Stimulated activated CD8-positive, alpha-beta memory T cell treated with anti-CD3 and anti-CD28 coated beads, Interleukin-7, amount 100 ng/mL, for 48 hours (primary cell): ENCODE results near the gene KCNJ8.
"Not testable (repeated sequence)": the region's sequence is repeated elsewhere in the genome, so short reads cannot be mapped to it uniquely, and the experiment has no call there.

Source experiments
- DNase-seq, 2 donors: peaks; one replicate each; pipeline ENCODE4 v3.0.0-alpha.2; 2020; ENCODE audit warnings: low read depth in 1 of 2; ENCODE audit errors: extremely low read depth in 1 of 2

The KCNJ8 gene

DNA sequence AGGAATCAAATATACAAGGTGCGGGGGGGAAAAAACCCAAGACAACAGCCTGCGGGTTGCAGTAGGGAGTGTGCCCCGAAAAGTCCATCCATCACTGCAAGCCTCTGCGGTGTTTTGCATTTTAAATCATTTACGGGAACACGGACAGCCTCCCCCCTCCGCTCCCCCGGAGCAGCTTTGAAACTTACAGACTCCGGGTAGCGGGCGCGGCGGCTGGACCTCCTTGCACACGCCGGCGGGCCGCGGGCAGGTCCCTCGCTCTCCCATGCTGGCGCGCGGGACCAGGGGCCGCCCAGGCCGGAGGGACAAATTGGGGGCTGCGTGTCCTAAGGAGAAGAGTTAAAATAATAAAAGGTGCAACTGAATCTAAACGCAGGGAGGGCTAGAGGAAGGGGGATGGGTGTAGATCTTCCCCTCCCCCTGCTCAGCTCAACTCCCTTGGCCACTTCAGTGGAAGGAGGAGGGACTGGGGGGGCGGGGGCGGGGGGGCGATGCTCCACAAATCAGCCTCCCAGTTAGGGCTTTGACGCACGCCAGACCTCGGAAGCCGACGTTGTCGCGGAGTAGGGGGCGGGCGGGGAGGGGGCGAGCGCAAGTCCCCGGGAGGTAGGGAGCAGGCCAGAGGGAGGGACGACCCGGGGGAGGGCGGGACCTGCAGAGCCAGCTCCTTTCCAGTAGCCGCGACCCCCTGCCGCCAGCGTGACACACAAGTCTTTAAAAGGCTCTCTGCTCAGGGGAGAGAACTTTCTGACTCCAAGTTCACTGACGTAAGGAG lies at the start of gene KCNJ8:
Gene KCNJ8 (minus strand): TSS at position 349 of the 775 bp plus-strand sequence. CDS start 1,090 bp downstream, outside the sequence.
- DNase-seq = no peak

DNA sequence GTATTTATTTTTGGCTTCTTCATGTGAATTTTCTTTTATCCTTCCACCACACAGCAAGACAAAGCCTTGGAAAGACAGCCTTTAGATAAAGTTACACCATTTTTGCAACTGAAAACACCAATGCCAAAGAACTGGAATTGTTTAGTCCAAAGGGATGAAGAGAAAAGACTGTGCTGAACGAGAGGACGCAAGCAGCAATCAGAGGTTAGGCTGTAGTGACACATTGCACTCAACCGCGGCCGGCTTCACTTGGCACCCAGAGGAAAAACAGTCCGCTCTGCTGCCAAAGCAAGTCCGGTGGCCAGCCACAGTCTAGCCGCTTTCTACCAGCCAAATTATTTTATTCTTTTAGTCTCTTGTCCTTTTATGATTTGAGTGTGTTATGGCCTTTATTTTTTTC lies 49.1 kb upstream of the KCNJ8 start:
- no peak for DNase-seq

DNA sequence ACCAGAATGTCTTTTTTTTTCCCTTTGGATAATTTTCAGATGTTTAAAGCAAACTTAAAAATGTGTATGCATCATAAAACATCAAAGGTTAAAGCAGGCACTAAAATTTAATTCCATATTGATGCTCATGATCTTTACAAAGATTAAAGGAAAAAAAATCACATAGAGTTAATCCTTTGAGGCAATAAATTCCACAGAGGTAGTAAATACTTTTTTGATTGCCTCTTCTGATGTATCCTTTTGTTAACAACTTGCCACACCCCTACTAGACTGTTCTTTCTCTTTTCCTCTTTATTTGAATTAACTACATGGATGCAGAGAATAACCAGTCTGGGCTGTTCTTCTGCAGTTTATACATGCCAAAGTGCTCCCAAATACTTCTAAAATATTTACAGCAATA lies 45.2 kb upstream of the KCNJ8 start:
- no peak for DNase-seq

DNA sequence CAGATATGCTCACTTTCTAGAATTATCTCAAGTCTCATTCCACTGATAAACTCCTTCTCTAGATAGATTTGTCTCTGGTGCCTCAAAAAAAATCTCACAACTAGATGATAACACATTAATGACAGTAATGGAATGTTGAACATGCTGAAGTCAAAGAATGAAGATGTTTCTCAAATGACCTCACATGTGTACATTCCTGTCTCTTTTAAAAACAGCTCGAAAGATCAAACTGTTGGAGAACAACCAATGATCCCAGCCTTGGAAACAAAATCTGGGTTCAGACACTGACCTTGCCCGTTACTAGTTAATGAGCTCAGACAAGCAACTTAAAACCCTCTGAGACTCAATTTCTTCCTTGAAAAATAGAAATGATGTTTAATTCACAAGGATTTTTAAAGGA lies 44.7 kb upstream of the KCNJ8 start:
- DNase-seq = no peak

DNA sequence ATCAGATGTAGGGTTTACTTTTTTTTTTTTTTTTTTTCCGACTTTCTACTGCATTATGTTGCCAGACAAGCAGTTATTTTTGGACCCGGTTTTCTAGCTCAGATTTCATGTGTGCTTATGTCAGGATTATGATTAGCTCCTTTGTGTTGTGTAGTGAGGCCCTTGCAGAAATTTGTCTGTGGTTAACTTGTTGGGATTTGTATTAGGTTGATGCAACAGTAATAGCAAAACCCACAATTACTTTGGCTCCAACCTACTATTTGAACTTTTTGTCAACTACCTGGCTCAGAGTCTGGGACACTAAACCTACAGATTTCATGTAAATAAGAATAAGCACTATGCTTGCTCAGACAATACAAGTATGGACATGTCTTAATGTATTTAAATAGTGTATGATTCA lies 44.1 kb upstream of the KCNJ8 start:
- no peak for DNase-seq

DNA sequence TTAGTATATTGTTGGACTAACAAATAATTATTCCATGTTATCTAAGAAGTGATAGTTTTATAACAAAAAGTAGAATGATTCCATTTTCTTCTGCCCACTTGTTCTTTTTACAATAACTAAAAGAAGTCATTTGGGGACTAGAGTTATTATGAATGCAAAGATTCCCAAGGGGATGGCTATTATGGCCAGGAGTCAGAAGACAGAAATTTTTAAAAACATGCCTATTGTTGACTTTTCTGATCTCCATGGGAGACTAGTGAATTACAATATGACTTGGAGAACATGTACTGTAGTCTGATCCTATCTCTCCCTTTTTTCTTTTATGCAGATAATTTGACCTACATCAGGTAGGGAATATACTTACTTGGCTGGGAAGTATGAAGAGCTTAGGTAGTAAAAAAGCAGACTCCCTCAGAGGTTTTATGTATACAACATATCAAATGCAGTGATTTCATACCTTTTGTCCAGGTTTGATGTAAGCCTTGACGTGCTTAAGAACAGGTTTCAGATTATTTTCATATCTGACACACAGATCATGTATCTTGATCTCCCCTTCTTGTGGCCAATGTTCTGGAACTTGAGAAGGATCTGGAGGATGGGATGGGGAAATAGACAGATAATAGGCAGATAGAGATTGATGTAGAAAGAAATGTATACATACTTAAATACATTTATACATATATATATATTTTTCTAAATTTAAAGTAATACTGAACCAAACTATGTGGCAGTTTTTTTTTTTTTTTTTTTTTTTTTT lies 41.0 kb upstream of the KCNJ8 start:
- DNase-seq = no peak

DNA sequence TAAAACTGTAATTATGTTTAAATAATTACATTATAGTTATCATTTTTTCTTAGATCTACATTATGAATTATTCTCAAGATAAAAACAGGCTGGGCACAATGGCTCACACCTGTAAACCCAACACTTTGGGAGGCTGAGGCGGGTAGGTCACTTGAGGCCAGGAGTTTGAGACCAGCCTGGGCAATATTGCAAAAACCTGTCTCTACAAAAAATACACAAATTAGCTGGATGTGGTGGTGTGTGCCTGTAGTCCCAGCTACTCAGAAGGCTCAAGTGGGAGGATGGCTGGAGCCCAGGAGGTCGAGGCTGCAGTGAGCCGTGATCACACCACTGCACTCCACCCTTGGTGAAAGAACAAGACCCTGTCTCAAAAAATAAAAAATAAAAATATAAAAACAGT lies 40.3 kb upstream of the KCNJ8 start:
- DNase-seq = no peak

DNA sequence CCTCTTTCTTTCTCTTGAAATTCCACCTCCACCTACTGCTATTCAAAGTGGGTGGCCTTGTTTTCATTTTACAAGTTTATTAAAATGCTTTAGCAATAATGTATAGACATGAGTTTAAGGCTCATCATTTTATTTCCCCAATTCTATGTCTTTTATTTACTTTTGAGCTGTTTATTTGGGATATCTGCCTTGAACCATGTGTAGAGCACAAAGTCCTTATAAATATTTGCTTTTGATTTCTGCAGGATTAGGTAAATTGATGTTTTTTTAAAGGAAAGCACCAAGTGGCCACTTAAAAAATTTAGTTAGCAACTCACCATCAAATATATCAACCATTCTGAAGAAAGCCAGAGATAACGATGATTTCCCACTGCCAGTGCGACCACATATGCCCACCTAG lies 39.8 kb upstream of the KCNJ8 start:
- no peak for DNase-seq

DNA sequence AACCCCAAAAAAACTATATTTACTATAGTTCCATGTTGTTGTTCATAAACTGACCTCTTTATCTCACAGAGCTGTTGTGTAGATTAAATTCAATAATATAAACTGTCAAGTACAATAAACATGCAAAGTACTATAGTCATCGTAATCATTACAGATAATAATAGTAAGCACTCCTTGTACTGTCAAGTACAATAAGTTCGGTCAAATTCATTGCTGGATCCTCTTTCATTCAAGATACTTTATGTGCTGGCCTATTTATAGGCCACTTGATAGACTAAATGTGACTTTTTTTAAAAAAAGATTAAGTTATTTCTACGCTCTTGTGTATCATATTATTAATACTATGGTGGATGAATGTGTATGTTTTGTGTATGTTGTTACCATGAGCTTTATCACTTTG lies 39.2 kb upstream of the KCNJ8 start:
- DNase-seq = no peak

DNA sequence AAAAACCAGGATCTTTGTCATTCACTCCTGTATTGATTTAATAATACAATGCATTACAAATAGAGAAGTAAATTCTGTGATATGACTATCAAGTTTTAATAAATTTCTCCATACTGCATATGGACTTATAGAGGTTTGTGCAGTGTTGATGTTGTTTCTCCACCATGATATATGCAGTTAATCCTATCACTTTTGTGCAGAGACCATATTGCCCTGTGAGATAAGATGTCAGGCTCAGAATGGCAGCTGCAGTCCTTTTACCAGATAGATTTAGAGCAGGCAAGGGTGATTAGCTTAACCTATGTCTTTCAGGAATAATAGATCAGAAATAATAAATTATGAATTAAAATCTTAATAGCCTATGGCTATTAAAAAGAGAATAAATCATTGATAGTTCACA lies 38.6 kb upstream of the KCNJ8 start:
- no peak for DNase-seq

DNA sequence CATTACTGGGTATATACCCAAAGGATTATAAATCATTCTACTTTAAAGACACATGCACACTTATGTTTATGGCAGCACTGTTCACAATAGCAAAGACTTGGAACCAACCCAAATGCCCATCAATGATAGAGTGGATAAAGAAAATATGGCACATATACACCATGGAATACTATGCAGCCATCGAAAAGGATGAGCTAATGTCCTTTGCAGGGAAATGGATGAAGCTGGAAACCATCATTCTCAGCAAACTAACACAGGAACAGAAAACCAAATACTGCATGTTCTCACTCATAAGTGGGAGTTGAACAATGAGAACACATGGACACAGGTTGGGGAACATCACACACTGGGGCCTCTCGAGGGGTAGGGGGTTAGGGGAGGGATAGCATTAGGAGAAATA lies 37.8 kb upstream of the KCNJ8 start:
- DNase-seq = not testable (repeated sequence)

DNA sequence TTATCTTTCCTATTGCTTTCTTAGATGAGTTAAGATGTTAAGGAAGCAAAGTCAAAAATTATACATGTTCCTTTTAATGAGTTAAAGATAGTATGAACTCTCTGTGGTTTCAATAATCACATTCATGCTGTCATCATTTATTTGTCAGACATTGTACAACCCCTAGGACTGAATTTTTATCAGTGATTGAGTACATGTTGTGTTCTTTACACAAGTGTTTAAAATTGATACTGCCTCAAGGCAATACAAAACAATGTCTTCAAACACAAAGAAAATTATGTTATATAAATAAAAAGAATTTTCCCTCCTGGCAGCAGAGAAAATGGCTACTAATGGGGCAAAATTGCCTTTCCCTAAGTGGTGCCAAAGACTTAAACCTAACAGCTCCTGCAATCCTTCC lies 34.6 kb upstream of the KCNJ8 start:
- DNase-seq = no peak

DNA sequence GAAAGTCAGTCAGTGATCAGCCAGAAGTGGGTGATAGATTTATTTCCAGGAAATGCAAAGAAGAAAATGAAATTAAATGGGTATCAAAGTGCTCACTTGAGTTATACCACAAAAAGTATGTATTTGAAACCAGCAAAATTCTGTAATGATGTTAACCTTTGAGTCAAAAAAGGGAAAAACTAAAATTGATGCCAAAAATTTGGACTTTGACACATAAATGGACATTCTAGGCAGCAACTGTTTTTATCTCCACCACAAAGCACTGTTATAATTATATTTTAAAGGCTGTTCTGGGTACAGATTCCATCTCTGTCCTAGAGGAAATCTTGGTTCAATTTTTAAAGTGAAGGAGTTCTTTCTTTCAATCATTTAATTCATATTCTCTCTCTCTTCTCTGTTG lies 31.7 kb upstream of the KCNJ8 start:
- no peak for DNase-seq

DNA sequence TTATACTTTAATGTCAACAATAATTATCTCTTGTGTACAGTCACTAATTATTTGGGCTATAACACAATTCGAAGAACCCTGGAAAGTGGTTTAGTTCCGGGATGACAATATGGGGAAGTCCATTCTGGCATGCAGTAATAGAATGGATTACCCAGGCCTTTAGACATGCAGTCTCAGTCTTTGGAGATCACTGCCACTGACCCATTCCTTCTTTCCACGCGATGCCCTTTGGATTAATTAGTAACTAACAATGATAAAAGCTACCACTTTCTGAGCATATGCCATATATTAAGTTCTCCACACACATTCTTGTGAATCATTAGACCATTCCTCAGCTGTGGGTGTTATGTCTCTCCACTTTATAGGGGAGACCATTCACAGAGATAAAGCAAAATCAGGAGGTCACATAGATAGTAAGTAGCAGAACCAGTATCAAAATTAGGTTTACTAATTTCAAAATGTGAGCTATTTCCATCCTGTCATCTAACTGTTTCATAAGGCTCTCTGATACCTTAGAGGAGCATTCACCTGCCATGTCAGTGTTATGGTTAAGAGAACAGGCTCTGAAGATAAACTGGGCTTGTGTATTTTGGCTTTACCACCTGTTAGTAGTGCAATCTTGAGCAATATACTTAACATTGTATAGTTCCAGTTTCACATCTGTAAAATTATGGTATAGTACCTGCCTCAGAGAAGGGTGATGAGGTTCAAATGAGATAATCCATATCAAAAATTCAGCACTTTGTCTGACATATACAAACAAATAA lies 27.2 kb upstream of the KCNJ8 start:
- no peak for DNase-seq

DNA sequence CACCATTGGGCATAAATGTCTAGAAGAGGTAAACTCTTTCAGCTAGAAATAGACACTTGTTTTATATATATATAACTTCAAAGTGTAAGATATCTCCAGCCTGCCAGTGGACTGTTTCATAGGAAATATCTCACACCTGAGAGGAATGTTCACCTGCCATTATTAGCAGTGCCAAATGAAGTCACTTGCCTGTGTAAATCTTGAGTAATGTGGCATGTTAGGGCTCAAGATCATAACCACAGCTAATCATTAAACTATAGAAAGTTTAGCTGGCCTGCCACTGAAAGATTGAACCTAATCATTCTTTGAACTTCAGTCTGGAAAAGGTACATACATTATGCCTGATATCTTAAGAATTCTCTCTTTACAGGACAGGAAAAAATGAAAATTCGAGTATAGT lies 25.5 kb upstream of the KCNJ8 start:
- DNase-seq = no peak

DNA sequence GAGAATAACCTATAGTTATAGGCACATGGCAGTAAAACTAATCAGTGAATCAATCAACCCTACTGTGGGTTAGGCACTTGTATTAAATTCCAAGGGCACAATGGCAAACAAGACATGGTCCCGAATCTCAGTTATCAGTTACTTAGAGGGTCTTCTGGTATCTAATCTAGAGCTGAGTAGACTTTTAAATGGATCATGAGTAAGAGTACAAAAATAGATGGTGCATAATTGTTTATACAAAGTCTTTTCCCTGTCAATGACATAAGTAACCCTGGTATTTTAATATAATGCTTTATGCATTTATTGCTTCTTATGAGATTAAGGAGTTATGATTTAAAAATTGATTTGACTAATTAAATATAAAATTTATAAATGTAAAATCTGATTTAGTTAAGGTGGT lies 23.0 kb upstream of the KCNJ8 start:
- no peak for DNase-seq

DNA sequence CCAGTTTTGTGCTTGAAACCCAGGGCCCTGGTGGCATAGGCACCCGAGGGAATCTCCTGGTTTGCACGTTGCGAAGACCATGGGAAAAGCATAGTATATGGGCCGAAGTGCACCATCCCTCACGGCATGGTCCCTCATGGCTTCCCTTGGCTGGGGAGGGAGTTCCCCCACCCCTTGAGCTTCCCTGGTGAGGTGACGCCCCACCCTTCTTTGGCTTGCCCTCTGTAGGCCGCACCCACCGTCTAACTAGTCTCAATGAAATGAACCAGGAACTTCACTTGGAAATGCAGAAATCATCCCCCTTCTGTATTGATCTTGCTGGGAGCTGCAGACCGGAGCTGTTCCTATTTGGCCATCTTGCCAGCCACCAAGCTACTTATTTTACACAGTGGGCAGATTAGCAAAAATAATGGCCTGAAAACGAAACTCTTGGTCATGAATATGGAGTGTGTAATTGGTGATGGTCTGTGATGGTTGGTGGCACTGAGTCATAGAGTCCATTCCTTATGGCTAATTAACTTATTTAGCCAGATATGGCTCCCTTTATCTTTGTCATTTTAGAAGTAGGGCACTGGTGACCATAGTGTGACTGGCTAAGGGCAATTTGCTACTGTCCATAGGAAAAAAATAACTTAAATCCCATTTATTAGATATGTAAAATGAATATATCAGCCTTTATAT lies 21.3 kb upstream of the KCNJ8 start:
- no peak for DNase-seq

DNA sequence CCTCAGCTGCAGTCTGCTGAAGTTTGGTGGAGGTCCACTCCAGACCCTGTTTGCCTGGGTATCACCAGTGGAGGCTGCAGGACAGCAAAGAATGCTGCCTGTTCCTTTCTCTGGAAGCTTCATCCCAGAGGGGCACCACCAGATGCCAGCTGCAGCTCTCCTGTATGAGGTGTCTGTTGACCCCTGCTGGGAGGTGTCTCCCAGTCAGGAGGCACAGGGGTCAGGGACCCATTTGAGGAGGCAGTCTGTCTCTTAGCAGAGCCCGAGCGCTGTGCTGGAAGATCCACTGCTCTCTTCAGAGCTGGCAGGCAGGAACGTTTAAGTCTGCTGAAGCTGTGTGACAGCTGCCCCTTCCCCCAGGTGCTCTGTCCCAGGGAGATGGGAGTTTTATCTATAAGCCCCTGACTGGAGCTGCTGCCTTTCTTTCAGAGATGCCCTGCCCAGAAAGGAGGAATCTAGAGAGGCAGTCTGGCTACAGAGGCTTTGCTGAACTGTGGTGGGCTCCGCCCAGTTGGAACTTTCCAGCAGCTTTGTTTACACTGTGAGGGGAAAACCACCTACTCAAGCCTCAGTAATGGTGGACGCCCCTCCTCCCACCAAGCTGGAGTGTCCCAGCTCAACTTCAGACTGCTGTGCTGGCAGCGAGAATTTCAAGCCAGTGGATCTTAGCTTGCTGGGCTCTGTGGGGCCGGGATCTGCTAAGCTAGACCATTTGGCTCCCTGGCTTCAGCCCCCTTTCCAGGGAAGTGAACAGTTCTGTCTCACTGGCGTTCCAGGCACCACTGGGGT lies 20.5 kb upstream of the KCNJ8 start:
- DNase-seq = not testable (repeated sequence)

DNA sequence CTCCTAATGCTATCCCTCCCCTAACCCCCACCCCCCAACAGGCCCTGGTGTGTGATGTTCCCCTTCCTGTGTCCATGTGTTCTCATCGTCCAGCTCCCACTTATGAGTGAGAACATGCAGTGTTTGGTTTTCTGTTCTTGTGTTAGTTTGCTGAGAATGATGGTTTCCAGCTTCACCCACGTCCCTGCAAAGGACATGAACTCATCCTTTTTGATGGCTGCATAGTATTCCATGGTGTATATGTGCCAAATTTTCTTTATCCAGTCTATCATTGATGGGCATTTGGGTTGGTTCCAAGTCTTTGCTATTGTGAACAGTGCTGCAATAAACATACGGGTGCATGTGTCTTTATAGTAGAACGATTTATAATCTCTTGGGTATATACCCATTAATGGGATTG lies 15.2 kb upstream of the KCNJ8 start:
- not testable (repeated sequence) for DNase-seq
